Lower leg skin (tissue), 4 donors: ENCODE results near the gene STARD10. TPM values are rescaled to one million over a fixed set of nuclear protein-coding genes. Genes with fewer than 3 reads are reported as not detected.
A peak's percentile ranks its signal among the peaks of the same experiment; 100 is the strongest.

ENCODE experiments used
- DNase-seq, 2 donors: peaks; one replicate each; pipeline ENCODE4 v3.0.0-alpha.2; 2019; ENCODE audit warnings: low spot score in 2 of 2
- H3K4me3 ChIP-seq: fragments of 200-600 bp; sonication (generic); 2 replicates; pipeline ENCODE4 v1.5.1; 2017; ENCODE audit warnings: mild to moderate bottlenecking, low read depth; ENCODE audit not compliant: poor library complexity, severe bottlenecking
- CTCF ChIP-seq, 3 donors: fragments of 450-650 bp; IDR thresholded peaks; one replicate each; pipeline ENCODE4 v1.5.1; 2016; ENCODE audit warnings: antibody characterized with exemption in 3 of 3, mild to moderate bottlenecking in 3 of 3, moderate library complexity in 2 of 3
- POLR2A ChIP-seq, 2 donors: fragments of 450-650 bp; IDR thresholded peaks; one replicate each; pipeline ENCODE4 v1.6.1; 2016 to 2017; ENCODE audit warnings: antibody characterized with exemption in 2 of 2, mild to moderate bottlenecking in 1 of 2, moderate library complexity in 1 of 2
- WGBS, 2 donors: methylation state at CpG; one replicate each; pipeline ENCODE4 v1.1.5; 2018; 5-methylcytosine and 5-hydroxymethylcytosine counted together
- intact Hi-C: fragments of 100-400 bp; cut with DNase I; formaldehyde crosslinking; loops from one replicate; pipeline ENCODE4 v1.15.0; 2023; ENCODE audit warnings: low total_unique reads
- total RNA-seq, 4 donors: library from RNA; depleted of rRNA; stranded (reverse); fragments of >200 nt; gene quantifications; one replicate each; pipeline ENCODE4 v1.1.0, GENCODE V29; 2016

The STARD10 gene
- total RNA-seq = 100 to 1,000 TPM in 3 of 4 donors, 10 to 100 TPM in 1; 90.3 to 119 (median 110) TPM

- intact Hi-C loops = no loop called here
- 2% methylated on average over 52 to 54 of the region's 55 CpGs for WGBS, 2 donors
- DNase-seq = peak; percentile 94 to 99
- TF ChIP-seq POLR2A (IDR thresholded peaks at IDR 0.05) (no peak), CTCF (IDR thresholded peaks at IDR 0.05) (peak in 2 of 3 donors; percentile 80 to 99)
- H3K4me3 ChIP-seq = peak within 1 kb of the TSS; percentile 26
These were observed at the start of gene STARD10 for GRCh38 chr11:72793425-72794367. Gene STARD10 (minus strand): TSS chr11:72794047. CDS start chr11:72781181, 12,866 bp downstream.

GRCh38 chr11:72842653-72843330, 48.9 kb upstream of the STARD10 start:
- H3K4me3 ChIP-seq = no peak overlapping the region
- WGBS, 2 donors = 83 to 84% methylated on average over 14 of the region's 14 CpGs
- intact Hi-C loops = no loop called here
- DNase-seq = no peak
- TF ChIP-seq POLR2A (IDR thresholded peaks at IDR 0.05) = no peak
- no peak for TF ChIP-seq CTCF (IDR thresholded peaks at IDR 0.05)

DNA sequence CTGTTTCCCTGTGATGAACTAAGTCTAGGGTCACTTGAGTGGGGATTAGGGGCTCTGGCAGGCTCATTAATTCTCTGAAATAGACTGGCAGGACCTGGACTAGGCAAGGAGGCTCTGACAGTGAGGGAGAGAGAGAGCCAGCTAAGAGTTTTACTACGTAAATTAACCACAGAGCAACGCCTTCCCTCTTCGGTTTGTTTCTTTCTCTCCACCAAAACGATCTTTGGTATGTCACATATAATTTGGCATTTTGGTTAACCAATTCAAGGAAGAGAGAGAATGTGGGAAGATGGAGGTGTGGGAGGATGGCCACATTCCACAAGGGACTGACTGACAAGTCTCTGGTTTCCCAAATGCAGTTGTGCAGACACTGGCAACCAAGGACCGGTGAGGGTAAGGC, 48.3 kb upstream of the STARD10 start:
- no peak for TF ChIP-seq CTCF (IDR thresholded peaks at IDR 0.05)
- no peak for TF ChIP-seq POLR2A (IDR thresholded peaks at IDR 0.05)
- 73 to 85% methylated on average over 5 of the region's 5 CpGs for WGBS, 2 donors
- no peak overlapping the region for H3K4me3 ChIP-seq

DNA sequence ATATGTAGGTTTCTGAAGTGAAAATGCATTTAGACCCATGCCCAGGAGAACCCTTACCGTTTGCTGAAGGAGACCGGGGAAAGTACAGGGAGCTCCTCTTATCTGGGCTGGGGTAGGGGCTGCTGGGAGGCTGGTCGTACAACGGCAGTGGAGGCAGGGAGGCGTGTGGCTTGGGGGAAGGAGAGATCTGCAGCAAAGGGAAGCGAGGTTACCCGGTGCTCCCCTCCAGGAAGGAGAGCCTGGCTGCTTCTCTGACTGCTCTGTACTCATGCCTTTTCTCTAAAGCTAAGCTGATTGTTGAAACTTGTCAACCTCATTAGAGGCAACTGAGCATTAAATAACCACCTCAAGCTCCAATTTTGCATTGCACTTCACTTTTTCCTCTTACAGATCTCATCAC, 47.5 kb upstream of the STARD10 start:
- WGBS, 2 donors = 86 to 92% methylated on average over 7 of the region's 7 CpGs
- no peak for DNase-seq
- intact Hi-C loops = no loop called here
- TF ChIP-seq CTCF (IDR thresholded peaks at IDR 0.05) = no peak
- TF ChIP-seq POLR2A (IDR thresholded peaks at IDR 0.05) = no peak
- no peak overlapping the region for H3K4me3 ChIP-seq

More for the DNA sequence above, 48.3 kb upstream of the STARD10 start:
- intact Hi-C loops = no loop called here
- no peak for DNase-seq

DNA sequence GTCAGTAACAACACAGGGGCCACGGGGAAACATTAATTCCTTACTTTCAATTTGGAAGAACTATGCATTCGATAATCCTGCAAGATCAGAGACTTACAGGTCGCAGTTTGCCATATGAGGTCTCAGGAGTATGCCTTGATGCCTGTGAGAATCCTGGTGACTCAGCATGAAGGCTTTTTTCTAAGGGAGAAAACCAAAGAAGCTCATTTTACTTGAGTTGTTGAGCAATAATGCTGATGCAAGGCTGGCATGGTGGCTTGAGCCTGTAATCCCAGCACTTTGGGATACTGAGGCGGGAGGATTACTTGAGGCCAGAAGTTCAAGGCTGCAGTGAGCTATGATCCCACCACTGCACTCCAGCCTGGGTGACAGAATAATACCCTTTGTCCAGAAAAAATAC, 46.9 kb upstream of the STARD10 start:
- DNase-seq = no peak
- no peak overlapping the region for H3K4me3 ChIP-seq
- 94 to 95% methylated on average over 4 of the region's 4 CpGs for WGBS, 2 donors
- TF ChIP-seq POLR2A (IDR thresholded peaks at IDR 0.05) (no peak), CTCF (IDR thresholded peaks at IDR 0.05) (no peak)
- intact Hi-C loops = no loop called here
